Lung microvascular endothelial cell (primary cell): Measurements from ENCODE around the gene RICTOR. TPM values are rescaled to one million over a fixed set of nuclear protein-coding genes. Genes with fewer than 3 reads are reported as not detected.
A peak's percentile ranks its signal among the peaks of the same experiment; 100 is the strongest.
"Not testable (repeated sequence)": the region's sequence is repeated elsewhere in the genome, so short reads cannot be mapped to it uniquely, and the experiment has no call there.

Experiments
- DNase-seq, 2 donors: peaks; one replicate each; pipeline versions ENCODE4 v3.0.0 to v3.0.0-alpha.2; 2010; ENCODE audit warnings: low read depth in 2 of 2
- total RNA-seq: library from RNA; depleted of rRNA; stranded (reverse); fragments of >200 nt; gene quantifications from 2 replicates; pipeline ENCODE4 v1.2.1, GENCODE V29; 2014

Gene RICTOR
- total RNA-seq, 1 donor from 2014 or later: 22.8 TPM

GRCh38 chr5:39014561-39014960, 59.6 kb downstream of the RICTOR start:
- peak in 1 of 2 donors; percentile 69 for DNase-seq

DNA sequence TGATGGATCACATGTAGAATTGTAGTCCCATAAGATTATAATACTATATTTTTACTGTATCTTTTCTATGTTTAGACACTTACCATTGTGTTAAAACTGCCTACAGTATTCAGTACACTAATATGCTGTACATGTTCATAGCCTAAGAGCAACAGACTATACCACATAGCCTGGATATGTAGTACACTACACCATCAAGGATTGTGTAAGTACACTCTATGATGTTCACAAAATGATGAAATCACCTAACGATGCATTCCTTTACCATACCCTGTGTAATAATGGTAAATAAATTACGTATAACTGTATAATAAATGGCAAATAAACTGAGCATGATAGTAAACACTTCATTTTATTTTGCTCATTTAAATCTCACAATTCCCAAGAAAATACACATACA, 60.3 kb downstream of the RICTOR start:
- DNase-seq: no peak

DNA sequence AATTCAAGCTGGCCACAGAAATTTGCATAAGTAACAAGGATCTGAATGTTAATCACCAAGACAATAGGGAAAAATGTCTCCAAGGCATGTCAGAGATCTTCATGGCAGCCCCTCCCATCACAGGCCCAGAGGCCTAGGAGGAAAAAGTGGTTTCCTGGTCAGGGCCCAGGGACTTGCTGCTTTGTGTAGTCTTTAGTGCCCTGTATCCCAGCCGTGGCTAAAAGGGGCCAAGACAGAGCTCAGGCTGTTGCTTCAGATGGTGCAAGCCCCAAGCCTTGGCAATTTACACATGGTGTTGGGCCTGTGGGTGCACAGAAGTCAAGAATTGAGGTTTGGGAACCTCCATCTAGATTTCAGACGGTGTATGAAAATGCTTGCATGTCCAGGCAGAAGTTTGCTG, 63.2 kb downstream of the RICTOR start:
- not testable (repeated sequence) for DNase-seq

DNA sequence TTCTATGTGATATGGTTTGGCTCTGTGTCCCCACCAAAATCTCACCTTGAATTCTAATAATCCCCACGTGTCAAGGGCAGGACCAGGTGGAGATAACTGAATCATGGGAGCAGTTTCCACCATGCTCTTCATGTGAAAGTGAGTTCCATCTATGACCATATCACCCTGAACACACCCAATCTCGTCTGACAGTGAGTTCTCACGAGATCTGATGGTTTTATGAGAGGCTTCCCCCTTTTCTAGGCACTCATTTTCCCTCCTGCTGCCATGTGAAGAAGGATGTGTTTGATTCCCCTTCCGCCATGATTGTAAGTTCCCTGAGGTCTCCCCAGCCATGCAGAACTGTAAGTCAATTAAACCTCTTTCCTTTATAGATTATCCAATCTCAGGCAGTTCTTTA, 64.2 kb downstream of the RICTOR start:
- DNase-seq: no peak

DNA sequence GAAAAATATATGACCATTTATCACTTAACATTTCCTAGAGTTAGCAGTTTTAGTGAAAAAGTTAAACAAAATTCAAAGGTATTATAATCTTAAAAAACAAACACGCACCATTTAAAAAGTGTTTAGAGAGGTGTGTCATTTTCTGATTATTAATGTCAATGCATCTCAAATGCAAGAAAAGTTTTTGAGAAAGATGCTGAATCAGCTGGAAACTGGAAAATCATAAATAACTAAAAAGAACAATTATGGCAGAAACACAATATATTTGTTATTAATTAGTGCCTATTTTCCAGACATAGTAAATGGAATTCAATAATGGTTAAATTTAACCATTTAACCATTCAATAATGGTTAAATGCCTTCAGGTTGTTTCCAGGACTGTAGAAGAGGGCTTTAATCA, 64.9 kb downstream of the RICTOR start:
- DNase-seq: no peak

GRCh38 chr5:39006650-39007049, 67.5 kb downstream of the RICTOR start:
- no peak for DNase-seq

GRCh38 chr5:39005566-39006232, 68.5 kb downstream of the RICTOR start:
- peak; percentile 11 to 52 for DNase-seq

GRCh38 chr5:39001683-39002082, 72.5 kb downstream of the RICTOR start:
- DNase-seq: no peak

GRCh38 chr5:38999037-38999436, 75.2 kb downstream of the RICTOR start:
- no peak for DNase-seq

- DNase-seq: no peak
Measured at GRCh38 chr5:38997591-38997990, 76.6 kb downstream of the RICTOR start.

GRCh38 chr5:38996123-38996522, 78.1 kb downstream of the RICTOR start:
- DNase-seq: no peak

DNA sequence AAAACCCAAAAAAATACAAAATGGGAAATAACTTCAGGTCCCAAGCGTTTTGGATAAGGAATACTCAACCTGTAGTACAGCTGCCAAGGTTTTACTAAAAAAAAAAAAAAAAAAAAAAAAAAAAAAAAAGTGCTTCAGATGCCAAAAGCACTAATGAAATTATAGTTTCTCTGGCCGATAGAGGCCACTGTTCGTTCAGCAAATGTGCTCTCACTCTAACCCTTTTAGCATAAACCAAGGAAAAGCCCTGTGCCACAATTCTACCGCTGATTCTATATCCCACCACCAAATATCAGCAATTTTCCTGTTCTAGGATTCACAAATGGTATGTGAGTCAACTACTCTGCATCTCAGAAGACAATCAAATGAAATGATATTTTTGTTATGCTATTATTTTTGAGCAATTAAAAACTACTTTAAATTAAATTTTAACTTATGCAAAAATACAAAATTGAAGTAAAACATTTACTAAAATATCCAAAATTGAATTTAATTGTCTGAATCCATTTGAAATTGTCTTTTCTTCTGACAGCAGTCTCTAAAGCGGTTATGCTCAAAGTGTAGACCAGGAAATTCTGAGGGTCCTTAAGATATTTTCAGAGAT, 79.8 kb downstream of the RICTOR start:
- peak; percentile 82 to 85 for DNase-seq

- not testable (repeated sequence) for DNase-seq
Measured at GRCh38 chr5:38989974-38990719, 84.1 kb downstream of the RICTOR start.

GRCh38 chr5:38985909-38986452, 88.2 kb downstream of the RICTOR start:
- DNase-seq: no peak

- DNase-seq: no peak
Measured at GRCh38 chr5:38979535-38979934, 94.7 kb downstream of the RICTOR start.

DNA sequence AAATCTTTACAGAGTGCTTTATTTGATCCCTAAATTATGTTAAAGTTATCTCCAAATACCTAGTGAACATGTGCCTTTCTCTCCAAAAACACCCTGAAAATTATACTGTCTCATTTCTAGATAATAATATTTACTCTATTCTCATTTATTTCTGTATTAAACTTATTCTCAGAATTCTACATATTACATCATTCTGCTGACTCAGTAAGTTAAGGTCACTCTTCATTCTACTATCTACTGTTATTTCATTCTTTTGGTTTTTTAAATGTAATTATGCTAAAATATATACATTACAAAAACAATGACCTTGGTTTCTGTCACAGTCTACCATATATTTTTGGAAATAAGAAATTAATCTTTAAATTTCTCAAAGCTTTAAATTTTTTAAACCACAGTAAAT, 96.2 kb downstream of the RICTOR start:
- no peak for DNase-seq

DNA sequence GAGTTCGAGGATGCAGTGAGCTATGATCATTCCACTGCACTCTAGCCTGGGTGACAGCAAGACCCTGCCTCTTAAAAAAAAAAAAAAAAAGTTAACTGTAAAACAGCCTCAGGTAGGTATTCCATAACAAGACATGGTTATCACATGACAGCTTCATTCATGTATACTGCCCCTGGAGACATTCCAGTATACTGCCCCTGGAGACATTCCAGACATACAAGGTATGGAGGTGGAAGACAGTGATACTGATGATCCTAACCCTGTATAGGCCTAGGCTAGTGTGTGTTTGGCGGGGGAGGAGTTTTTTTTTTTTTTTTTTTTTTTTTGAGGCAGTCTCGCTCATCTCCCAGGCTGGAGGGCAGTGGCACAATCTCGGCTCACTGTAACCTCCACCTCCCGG, 105.5 kb downstream of the RICTOR start:
- no peak for DNase-seq

GRCh38 chr5:38961691-38962090, 112.5 kb downstream of the RICTOR start:
- DNase-seq: no peak

GRCh38 chr5:38953426-38954012, 120.7 kb downstream of the RICTOR start:
- no peak for DNase-seq

- no peak for DNase-seq
Measured at GRCh38 chr5:38948501-38948900, 125.7 kb downstream of the RICTOR start.

DNA sequence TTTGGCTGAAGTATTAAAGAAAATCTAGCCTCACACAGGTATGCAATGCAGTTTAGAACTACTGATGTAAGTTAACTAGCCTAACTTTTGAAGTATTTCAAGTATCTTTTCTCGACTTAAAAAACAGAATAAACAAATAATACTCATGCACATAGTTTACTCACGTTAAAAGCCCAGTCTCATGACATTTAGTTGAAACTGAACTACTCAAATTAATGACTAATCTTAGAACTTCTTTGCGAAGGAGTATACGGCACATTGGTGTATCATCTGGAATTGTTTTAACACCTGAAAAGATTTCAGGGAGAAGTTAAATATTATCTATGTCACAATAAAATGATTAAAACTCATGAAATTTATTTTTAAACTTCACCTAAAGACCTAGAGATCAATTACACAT, 129.9 kb downstream of the RICTOR start:
- no peak for DNase-seq

DNA sequence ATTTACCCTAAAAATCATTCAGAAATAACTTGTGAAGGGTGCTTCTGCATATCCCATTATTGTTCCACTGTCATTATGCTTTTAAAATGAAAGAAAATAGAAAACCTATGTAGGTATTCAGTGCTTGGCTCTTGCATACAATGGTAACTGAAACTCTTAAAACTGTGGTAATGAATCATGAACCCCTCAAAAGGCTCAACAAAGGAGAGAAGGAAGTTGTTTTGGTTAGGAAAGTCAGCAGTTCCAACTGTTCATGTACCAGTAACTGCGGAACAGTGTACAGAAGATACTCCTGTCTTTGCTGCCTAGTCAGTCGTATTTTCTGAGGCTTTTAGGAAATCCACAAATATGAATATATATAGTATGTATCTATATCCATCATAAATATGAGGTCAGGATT, 132.3 kb downstream of the RICTOR start:
- DNase-seq: no peak
